Subcutaneous adipose tissue (tissue), 4 donors: ENCODE data around the gene CDK16. TPM values are rescaled to one million over a fixed set of nuclear protein-coding genes. Genes with fewer than 3 reads are reported as not detected.

ENCODE experiments used
- total RNA-seq, 4 donors: library from RNA; depleted of rRNA; stranded (reverse); fragments of >200 nt; gene quantifications; one replicate each; pipeline ENCODE4 v1.1.0, GENCODE V29; 2016
- TF ChIP-seq, protein P1 (sequence below): fragments of 450-650 bp; IDR thresholded peaks from one replicate; pipeline ENCODE4 v1.5.1; 2016; ENCODE audit warnings: low read depth, mild to moderate bottlenecking, control low read depth, antibody characterized with exemption, moderate library complexity

CDK16 gene
- total RNA-seq, 4 donors from 2014 or later: 57.0 to 176 (median 62.6) TPM

DNA sequence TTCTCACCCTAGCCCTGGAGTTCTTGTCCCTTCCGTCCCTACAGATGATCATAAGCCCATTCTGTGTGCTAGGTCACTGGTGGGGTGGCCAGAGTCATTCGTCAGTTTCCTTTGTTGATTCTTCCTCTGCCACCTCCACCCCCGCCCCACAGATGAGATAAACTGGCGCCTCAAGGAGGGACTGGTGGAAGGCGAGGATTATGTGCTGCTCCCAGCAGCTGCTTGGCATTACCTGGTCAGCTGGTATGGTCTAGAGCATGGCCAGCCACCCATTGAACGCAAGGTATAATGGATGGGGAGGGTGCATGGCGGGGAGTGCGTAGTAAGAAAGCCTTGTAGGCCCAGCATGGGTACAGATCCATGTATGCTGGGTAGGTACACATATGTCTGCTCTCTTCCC lies 20.7 kb downstream of the CDK16 start:
- TF ChIP-seq, protein P1, sequence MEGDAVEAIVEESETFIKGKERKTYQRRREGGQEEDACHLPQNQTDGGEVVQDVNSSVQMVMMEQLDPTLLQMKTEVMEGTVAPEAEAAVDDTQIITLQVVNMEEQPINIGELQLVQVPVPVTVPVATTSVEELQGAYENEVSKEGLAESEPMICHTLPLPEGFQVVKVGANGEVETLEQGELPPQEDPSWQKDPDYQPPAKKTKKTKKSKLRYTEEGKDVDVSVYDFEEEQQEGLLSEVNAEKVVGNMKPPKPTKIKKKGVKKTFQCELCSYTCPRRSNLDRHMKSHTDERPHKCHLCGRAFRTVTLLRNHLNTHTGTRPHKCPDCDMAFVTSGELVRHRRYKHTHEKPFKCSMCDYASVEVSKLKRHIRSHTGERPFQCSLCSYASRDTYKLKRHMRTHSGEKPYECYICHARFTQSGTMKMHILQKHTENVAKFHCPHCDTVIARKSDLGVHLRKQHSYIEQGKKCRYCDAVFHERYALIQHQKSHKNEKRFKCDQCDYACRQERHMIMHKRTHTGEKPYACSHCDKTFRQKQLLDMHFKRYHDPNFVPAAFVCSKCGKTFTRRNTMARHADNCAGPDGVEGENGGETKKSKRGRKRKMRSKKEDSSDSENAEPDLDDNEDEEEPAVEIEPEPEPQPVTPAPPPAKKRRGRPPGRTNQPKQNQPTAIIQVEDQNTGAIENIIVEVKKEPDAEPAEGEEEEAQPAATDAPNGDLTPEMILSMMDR: no peak

DNA sequence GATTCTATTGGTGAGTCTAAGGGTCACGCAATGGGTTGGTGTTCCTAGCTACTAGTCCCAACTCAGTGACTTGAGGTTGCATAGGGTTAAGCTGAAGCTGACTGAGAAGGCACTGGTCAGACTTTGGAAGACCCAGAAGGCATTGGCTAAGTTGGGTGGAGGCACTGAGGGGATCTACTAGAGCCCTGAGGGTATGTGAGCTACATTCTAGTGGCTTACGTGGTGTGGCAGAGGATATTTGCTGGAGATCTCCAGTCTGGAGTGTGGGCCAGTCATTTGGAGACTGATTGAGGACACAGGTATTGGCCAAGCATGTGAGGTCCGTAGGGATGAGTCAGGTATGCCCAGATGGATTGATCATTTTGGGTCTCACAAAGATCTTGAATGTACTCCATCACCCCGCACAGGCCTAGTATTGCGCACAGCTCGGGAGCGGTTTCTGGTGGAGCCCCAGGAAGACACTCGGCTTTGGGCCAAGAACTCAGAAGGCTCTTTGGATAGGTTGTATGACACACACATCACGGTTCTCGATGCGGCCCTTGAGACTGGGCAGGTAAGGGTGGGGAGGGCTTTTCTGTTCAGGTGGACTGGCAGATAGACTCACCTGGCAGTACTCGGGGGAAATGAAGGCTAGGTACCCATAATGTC lies 21.5 kb downstream of the CDK16 start:
- TF ChIP-seq, protein P1: no peak

DNA sequence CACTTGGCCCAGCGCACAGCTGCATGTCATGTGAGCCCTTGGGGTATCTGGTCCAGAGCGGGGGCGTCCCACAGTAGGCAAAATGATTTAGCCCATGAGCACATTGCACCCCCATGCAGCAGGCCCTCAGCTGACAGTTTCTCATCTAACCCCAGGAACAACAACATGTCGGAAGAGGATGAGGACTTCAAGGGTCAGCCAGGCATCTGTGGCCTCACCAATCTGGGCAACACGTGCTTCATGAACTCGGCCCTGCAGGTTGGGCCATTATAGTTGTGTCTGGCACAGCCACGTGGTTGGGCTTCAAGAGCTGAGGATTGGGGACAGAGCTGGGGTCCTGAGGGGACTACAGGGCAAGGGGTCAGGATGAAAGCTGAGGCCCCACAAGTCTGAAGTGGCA lies 22.1 kb downstream of the CDK16 start:
- TF ChIP-seq, protein P1: no peak

GRCh38 chrX:47241201-47242011 lies 22.9 kb downstream of the CDK16 start:
- TF ChIP-seq, protein P1: no peak

GRCh38 chrX:47242321-47242720 lies 23.8 kb downstream of the CDK16 start:
- TF ChIP-seq, protein P1: no peak

DNA sequence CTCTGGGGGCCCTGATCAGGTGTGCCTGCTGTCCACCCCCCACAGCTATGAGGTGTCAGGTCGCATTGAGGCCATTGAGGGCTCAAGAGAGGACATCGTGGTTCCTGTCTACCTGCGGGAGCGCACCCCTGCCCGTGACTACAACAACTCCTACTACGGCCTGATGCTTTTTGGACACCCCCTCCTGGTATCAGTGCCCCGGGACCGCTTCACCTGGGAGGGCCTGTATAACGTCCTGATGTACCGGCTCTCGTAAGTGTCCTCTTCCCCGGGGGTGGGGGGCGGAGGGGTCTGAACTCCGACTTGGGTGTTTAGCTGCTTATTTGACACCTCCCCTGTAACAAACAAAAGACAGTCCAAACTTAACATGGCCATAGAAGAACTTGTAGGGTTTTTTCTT lies 24.9 kb downstream of the CDK16 start:
- TF ChIP-seq, protein P1: no peak

DNA sequence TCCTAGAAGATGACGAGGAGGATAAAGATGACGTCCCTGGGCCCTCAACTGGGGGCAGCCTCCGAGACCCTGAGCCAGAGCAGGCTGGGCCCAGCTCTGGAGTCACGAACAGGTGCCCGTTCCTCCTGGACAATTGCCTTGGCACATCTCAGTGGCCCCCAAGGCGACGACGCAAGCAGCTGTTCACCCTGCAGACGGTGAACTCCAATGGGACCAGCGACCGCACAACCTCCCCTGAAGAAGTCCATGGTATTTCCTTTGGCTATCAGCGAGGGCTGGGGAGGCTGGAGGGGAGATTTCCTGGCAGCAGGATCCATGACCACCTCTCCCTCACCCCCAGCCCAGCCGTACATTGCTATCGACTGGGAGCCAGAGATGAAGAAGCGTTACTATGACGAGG lies 26.2 kb downstream of the CDK16 start:
- TF ChIP-seq, protein P1: no peak
